Measurements from ENCODE around the gene MECR.

MECR gene

GRCh38 chr1:29251164-29252124 lies 20.7 kb upstream of the MECR start:
- Histone ChIP-seq H3K4me1 (ENCODE audit: control insufficient read depth, insufficient read depth, low read length) (peaks cover 4% of the 10 kb centered on the region), H3K4me2 (ENCODE audit: low read length) (no peak overlapping the region), H3K9ac (ENCODE audit: low read depth, low read length) (no peak overlapping the region), H3K4me3 (ENCODE audit: low read length) (no peak overlapping the region), H3K27me3 (ENCODE audit: control insufficient read depth, insufficient read depth, low read length) (no peaks in the 10 kb centered on the region), H3K9me3 (replicated peaks; ENCODE audit: low read length) (no peaks in the 10 kb centered on the region), H3K36me3 (ENCODE audit: insufficient read depth, low read length) (no peaks in the 10 kb centered on the region)

- Histone ChIP-seq H3K36me3 (ENCODE audit: insufficient read depth, low read length) (no peaks in the 10 kb centered on the region), H3K4me2 (ENCODE audit: low read length) (no peak overlapping the region), H3K4me3 (ENCODE audit: low read length) (no peak overlapping the region), H3K4me1 (ENCODE audit: control insufficient read depth, insufficient read depth, low read length) (peaks cover 4% of the 10 kb centered on the region), H3K9me3 (replicated peaks; ENCODE audit: low read length) (no peaks in the 10 kb centered on the region), H3K9ac (ENCODE audit: low read depth, low read length) (no peak overlapping the region), H3K27me3 (ENCODE audit: control insufficient read depth, insufficient read depth, low read length) (no peaks in the 10 kb centered on the region)
These were observed 19.3 kb upstream of the MECR start for GRCh38 chr1:29249951-29250581.

GRCh38 chr1:29249170-29249691 lies 18.5 kb upstream of the MECR start:
- Histone ChIP-seq H3K4me1 (ENCODE audit: control insufficient read depth, insufficient read depth, low read length) (peaks cover 4% of the 10 kb centered on the region), H3K4me2 (ENCODE audit: low read length) (no peak overlapping the region), H3K36me3 (ENCODE audit: insufficient read depth, low read length) (no peaks in the 10 kb centered on the region), H3K27me3 (ENCODE audit: control insufficient read depth, insufficient read depth, low read length) (no peaks in the 10 kb centered on the region), H3K9me3 (replicated peaks; ENCODE audit: low read length) (no peaks in the 10 kb centered on the region), H3K9ac (ENCODE audit: low read depth, low read length) (no peak overlapping the region), H3K4me3 (ENCODE audit: low read length) (no peak overlapping the region)

DNA sequence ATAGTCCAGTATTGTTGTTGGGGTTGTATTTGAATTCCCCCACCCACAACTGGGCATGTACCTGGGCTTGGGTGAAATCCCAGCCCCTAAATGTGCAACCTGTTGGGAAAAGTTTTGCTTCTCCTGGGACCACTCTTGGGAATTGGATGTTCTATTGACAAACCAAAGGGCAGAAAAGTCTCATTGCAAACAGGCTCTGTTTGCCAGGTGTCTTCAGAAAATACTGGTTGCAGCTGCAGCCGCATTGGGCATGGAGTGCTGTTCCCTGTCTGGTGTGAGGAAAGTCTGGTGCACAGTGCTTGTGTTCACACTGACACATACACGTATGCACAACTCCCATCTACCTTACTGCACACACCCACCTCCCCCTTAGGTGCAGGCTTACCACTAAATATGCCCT lies 17.7 kb upstream of the MECR start:
- Histone ChIP-seq H3K4me2 (ENCODE audit: low read length) (no peak overlapping the region), H3K4me1 (ENCODE audit: control insufficient read depth, insufficient read depth, low read length) (peaks cover 9% of the 10 kb centered on the region), H3K27me3 (ENCODE audit: control insufficient read depth, insufficient read depth, low read length) (no peaks in the 10 kb centered on the region), H3K9ac (ENCODE audit: low read depth, low read length) (no peak overlapping the region), H3K4me3 (ENCODE audit: low read length) (no peak overlapping the region), H3K36me3 (ENCODE audit: insufficient read depth, low read length) (no peaks in the 10 kb centered on the region), H3K9me3 (replicated peaks; ENCODE audit: low read length) (no peaks in the 10 kb centered on the region)

DNA sequence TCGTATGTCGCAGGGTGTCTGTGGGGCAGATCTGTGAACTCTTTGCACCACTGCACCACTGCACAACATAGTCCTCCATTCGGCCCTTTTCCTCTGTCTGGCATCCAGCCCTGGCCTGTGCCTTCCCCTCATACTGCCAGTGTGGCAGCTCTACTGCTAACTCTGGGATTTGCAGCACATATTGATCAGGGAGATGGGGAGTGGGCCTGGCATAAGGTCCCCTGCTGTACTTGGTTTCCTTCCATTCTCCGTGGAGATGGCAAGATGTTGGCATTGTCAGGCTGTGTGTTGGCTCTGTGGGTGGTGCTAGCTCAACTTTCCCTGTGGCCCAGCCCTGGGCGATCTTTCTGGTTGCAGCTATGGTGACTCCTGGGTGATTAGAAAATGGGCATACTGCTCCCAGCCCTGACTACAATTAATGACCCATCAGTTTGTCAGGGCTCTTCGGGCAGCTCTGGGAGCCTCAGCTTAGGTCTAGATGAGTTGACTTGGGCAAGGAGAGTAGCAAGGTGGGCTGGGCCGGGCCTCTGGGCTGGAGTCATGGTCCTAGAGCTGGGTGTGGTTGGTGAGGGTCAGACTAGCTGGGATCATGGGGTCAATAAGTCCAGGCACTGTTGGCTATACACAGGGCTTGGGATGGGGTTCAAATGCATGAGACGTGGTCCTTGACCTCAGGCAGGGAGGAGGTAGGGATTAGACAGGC lies 17.0 kb upstream of the MECR start:
- Histone ChIP-seq H3K9ac (ENCODE audit: low read depth, low read length) (no peak overlapping the region), H3K27me3 (ENCODE audit: control insufficient read depth, insufficient read depth, low read length) (no peaks in the 10 kb centered on the region), H3K4me1 (ENCODE audit: control insufficient read depth, insufficient read depth, low read length) (peaks cover 9% of the 10 kb centered on the region), H3K4me2 (ENCODE audit: low read length) (no peak overlapping the region), H3K9me3 (replicated peaks; ENCODE audit: low read length) (no peaks in the 10 kb centered on the region), H3K36me3 (ENCODE audit: insufficient read depth, low read length) (no peaks in the 10 kb centered on the region), H3K4me3 (ENCODE audit: low read length) (no peak overlapping the region)

DNA sequence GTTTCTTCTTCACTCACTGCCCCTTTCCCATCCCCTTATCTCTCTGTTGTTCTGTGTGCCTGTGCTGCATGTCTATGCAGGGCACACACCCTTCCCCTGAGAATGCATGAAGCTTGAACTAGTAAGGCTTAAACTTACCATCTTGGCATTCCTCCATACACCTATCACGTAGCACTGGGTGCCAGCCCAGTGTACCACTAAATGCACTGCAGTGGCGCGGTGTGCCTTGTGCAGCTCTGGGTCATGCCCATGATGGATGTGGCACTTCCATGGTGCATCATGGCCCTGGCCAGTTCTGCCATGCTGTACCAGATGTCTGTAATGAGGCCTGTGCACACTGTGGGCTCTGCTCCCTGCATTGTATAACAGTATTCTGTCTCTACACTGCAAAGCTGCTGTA lies 16.3 kb upstream of the MECR start:
- no peak overlapping the region for H3K9ac ChIP-seq (ENCODE audit: low read depth, low read length)
- no peaks in the 10 kb centered on the region for H3K27me3 ChIP-seq (ENCODE audit: control insufficient read depth, insufficient read depth, low read length)
- no peaks in the 10 kb centered on the region for H3K9me3 ChIP-seq (replicated peaks; ENCODE audit: low read length)
- H3K4me3 ChIP-seq (ENCODE audit: low read length) = no peak overlapping the region
- no peaks in the 10 kb centered on the region for H3K36me3 ChIP-seq (ENCODE audit: insufficient read depth, low read length)
- H3K4me2 ChIP-seq (ENCODE audit: low read length) = no peak overlapping the region
- peaks cover 9% of the 10 kb centered on the region for H3K4me1 ChIP-seq (ENCODE audit: control insufficient read depth, insufficient read depth, low read length)

GRCh38 chr1:29245876-29246275 lies 15.1 kb upstream of the MECR start:
- H3K27me3 ChIP-seq (ENCODE audit: control insufficient read depth, insufficient read depth, low read length) = no peaks in the 10 kb centered on the region
- no peak overlapping the region for H3K4me2 ChIP-seq (ENCODE audit: low read length)
- H3K9ac ChIP-seq (ENCODE audit: low read depth, low read length) = no peak overlapping the region
- no peak overlapping the region for H3K4me3 ChIP-seq (ENCODE audit: low read length)
- H3K9me3 ChIP-seq (replicated peaks; ENCODE audit: low read length) = no peaks in the 10 kb centered on the region
- H3K4me1 ChIP-seq (ENCODE audit: control insufficient read depth, insufficient read depth, low read length) = peaks cover 9% of the 10 kb centered on the region
- no peaks in the 10 kb centered on the region for H3K36me3 ChIP-seq (ENCODE audit: insufficient read depth, low read length)

- no peak overlapping the region for H3K4me3 ChIP-seq (ENCODE audit: low read length)
- H3K9ac ChIP-seq (ENCODE audit: low read depth, low read length) = no peak overlapping the region
- H3K27me3 ChIP-seq (ENCODE audit: control insufficient read depth, insufficient read depth, low read length) = no peaks in the 10 kb centered on the region
- peaks cover 9% of the 10 kb centered on the region for H3K4me1 ChIP-seq (ENCODE audit: control insufficient read depth, insufficient read depth, low read length)
- no peak overlapping the region for H3K4me2 ChIP-seq (ENCODE audit: low read length)
- no peaks in the 10 kb centered on the region for H3K9me3 ChIP-seq (replicated peaks; ENCODE audit: low read length)
- H3K36me3 ChIP-seq (ENCODE audit: insufficient read depth, low read length) = no peaks in the 10 kb centered on the region
These were observed 14.5 kb upstream of the MECR start for GRCh38 chr1:29245261-29245660.

DNA sequence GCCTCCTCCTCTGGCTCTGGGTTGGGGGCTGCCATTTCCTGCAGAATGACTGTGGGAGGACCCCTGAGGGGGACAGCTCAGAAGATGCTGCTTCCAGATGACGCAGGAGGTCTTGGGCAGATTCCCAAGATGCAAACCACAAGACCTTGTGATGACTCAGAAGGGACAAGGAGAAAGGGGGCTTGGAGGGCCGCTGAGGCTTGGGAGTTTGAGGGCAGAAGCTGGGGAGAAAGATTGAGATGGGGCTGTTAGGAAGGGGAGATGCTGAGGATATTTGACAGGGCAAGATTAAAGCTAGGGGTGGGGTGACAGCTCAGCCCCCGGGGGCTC lies 13.1 kb upstream of the MECR start:
- no peak overlapping the region for H3K4me3 ChIP-seq (ENCODE audit: low read length)
- H3K4me1 ChIP-seq (ENCODE audit: control insufficient read depth, insufficient read depth, low read length) = peaks cover 10% of the 10 kb centered on the region

GRCh38 chr1:29243023-29243870 lies 12.5 kb upstream of the MECR start:
- no peaks in the 10 kb centered on the region for H3K36me3 ChIP-seq (ENCODE audit: insufficient read depth, low read length)
- H3K9me3 ChIP-seq (replicated peaks; ENCODE audit: low read length) = no peaks in the 10 kb centered on the region
- H3K4me2 ChIP-seq (ENCODE audit: low read length) = no peak overlapping the region
- peaks cover 16% of the 10 kb centered on the region for H3K4me1 ChIP-seq (ENCODE audit: control insufficient read depth, insufficient read depth, low read length)
- no peak overlapping the region for H3K4me3 ChIP-seq (ENCODE audit: low read length)
- H3K9ac ChIP-seq (ENCODE audit: low read depth, low read length) = no peak overlapping the region
- H3K27me3 ChIP-seq (ENCODE audit: control insufficient read depth, insufficient read depth, low read length) = no peaks in the 10 kb centered on the region

More for the DNA sequence above, 13.1 kb upstream of the MECR start:
- H3K36me3 ChIP-seq (ENCODE audit: insufficient read depth, low read length) = no peaks in the 10 kb centered on the region
- no peak overlapping the region for H3K9ac ChIP-seq (ENCODE audit: low read depth, low read length)
- H3K27me3 ChIP-seq (ENCODE audit: control insufficient read depth, insufficient read depth, low read length) = no peaks in the 10 kb centered on the region
- no peak overlapping the region for H3K4me2 ChIP-seq (ENCODE audit: low read length)
- H3K9me3 ChIP-seq (replicated peaks; ENCODE audit: low read length) = no peaks in the 10 kb centered on the region

DNA sequence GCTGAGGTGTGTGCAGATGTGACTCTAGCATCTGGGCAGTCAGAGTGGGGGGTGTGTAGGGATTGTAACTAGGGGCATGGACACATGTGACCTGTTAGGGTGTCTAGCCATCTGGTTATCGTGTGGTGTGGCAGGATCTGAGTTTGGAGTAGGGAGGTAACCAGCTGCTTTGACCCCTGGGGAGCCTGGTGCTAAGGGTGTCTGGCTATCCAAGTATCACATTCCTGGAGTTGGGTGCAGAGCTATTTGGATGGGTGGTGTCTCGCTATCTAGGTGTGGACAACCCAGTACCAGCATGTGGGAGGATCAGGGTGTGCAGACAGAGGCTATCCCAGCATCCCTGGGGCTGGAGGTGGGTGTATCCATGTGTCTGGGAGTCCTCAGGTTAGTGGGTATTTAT lies 10.3 kb upstream of the MECR start:
- H3K4me3 ChIP-seq (ENCODE audit: low read length) = no peak overlapping the region
- H3K4me2 ChIP-seq (ENCODE audit: low read length) = no peak overlapping the region
- H3K27me3 ChIP-seq (ENCODE audit: control insufficient read depth, insufficient read depth, low read length) = peaks cover 10% of the 10 kb centered on the region
- H3K9ac ChIP-seq (ENCODE audit: low read depth, low read length) = no peak overlapping the region
- H3K36me3 ChIP-seq (ENCODE audit: insufficient read depth, low read length) = no peaks in the 10 kb centered on the region
- H3K4me1 ChIP-seq (ENCODE audit: control insufficient read depth, insufficient read depth, low read length) = peaks cover 32% of the 10 kb centered on the region
- H3K9me3 ChIP-seq (replicated peaks; ENCODE audit: low read length) = no peaks in the 10 kb centered on the region

Measured in skeletal muscle satellite cell (primary cell).